ENCODE results near the gene PPP1R3F. TPM values are rescaled to one million over a fixed set of nuclear protein-coding genes. Genes with fewer than 3 reads are reported as not detected.

PPP1R3F gene
- polyA plus RNA-seq, 2 of the 4 experiments (the other 2 are of a cell fraction): 3.0 to 5.2 TPM

DNA sequence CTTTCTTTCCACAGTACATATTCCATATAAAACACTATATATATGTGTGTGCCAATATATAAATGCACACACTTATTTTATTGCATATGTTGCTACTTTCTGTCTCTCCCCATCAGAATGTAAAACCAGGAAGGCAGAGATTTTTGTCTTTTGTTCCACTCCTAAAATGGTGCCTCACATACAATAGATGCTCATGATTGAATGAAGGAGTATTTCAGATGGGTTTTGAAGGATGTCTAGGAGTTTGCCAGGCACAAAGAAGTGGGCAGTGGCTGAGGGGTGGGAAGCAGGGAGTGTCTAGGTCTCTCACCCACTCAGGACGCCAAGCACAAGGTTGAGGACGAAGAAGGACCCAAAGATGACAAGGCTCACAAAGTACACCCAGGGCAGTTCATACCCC is 41.9 kb upstream of the PPP1R3F start:
- ATAC-seq: no peak
- CTCF ChIA-PET: no interaction called here
- no peak overlapping the region for H3K27ac ChIP-seq
- DNase-seq (ENCODE audit: low read depth in 1 of 2, low spot score in 1 of 2): no peak
- H3K4me2 ChIP-seq: no peak overlapping the region
- H3K9me3 ChIP-seq: no peaks in the 10 kb centered on the region
- no peak overlapping the region for H3K4me3 ChIP-seq
- POLR2A ChIA-PET: no interaction called here
- H3K4me1 ChIP-seq: no peaks in the 10 kb centered on the region
- no peak for TF ChIP-seq RFX5 (IDR thresholded peaks at IDR 0.05)
- TF ChIP-seq, protein P1, sequence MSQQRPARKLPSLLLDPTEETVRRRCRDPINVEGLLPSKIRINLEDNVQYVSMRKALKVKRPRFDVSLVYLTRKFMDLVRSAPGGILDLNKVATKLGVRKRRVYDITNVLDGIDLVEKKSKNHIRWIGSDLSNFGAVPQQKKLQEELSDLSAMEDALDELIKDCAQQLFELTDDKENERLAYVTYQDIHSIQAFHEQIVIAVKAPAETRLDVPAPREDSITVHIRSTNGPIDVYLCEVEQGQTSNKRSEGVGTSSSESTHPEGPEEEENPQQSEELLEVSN (IDR thresholded peaks at IDR 0.05; ENCODE audit: borderline replicate concordance, low read depth): no peak
- no peak for TF ChIP-seq TP53 (CRISPR knock-in tag; IDR thresholded peaks at IDR 0.05)
- TF ChIP-seq, protein P2, sequence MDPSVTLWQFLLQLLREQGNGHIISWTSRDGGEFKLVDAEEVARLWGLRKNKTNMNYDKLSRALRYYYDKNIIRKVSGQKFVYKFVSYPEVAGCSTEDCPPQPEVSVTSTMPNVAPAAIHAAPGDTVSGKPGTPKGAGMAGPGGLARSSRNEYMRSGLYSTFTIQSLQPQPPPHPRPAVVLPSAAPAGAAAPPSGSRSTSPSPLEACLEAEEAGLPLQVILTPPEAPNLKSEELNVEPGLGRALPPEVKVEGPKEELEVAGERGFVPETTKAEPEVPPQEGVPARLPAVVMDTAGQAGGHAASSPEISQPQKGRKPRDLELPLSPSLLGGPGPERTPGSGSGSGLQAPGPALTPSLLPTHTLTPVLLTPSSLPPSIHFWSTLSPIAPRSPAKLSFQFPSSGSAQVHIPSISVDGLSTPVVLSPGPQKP (IDR thresholded peaks at IDR 0.05; ENCODE audit: low read depth, low read length): no peak
- no peak for TF ChIP-seq ZSCAN20 (CRISPR knock-in tag; IDR thresholded peaks at IDR 0.05)
- TF ChIP-seq HEYL (CRISPR knock-in tag; IDR thresholded peaks at IDR 0.05): no peak
- TF ChIP-seq USF2 (IDR thresholded peaks at IDR 0.05): no peak
- TF ChIP-seq KDM1A (IDR thresholded peaks at IDR 0.05; ENCODE audit: low read depth): no peak
- no peak for TF ChIP-seq EP300 (IDR thresholded peaks at IDR 0.05)
- no peak for TF ChIP-seq CHD2 (IDR thresholded peaks at IDR 0.05; ENCODE audit: low read length, partially characterized antibody)
- TF ChIP-seq CTCF (IDR thresholded peaks at IDR 0.05): no peak
- TF ChIP-seq ZFP36 (IDR thresholded peaks at IDR 0.05; ENCODE audit: borderline replicate concordance, partially characterized antibody): no peak
- TF ChIP-seq ZC3H11A (IDR thresholded peaks at IDR 0.05): no peak
- TF ChIP-seq CHD4 (IDR thresholded peaks at IDR 0.05; ENCODE audit: borderline replicate concordance): no peak
- no peak for TF ChIP-seq ESRRA (IDR thresholded peaks at IDR 0.05; ENCODE audit: borderline replicate concordance, low read length)
- WGBS (ENCODE audit: missing lambda C conversion rate): 23% methylated on average over 2 of the region's 2 CpGs
- FAIRE-seq: no peak

DNA sequence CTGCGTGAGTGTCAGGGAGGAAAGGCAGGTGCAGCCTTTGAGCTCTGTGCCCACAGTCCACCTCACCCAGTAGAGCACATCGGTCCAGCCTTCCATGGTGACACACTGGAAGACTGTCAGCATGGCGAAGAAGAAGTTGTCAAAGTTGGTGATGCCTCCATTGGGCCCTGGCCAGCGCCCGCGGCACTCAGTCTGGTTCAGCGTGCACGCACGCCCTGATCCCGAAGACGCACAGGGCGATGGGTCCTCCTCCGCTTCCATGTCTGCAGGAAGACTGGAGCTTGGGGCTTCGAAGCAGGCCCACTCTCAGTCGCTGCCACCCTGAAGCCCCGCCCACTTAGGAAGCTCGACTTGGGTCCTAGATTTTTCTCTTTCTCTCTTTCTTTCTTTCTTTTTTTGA is 41.4 kb upstream of the PPP1R3F start:
- Histone ChIP-seq H3K9me3 (no peaks in the 10 kb centered on the region), H3K4me1 (no peaks in the 10 kb centered on the region), H3K4me3 (no peak overlapping the region), H3K27ac (no peak overlapping the region), H3K4me2 (no peak overlapping the region)
- DNase-seq (ENCODE audit: low read depth in 1 of 2, low spot score in 1 of 2) (no peak), ATAC-seq (no peak), FAIRE-seq (no peak)
- POLR2A ChIA-PET: no interaction called here
- WGBS (ENCODE audit: missing lambda C conversion rate): 96% methylated on average over 16 of the region's 17 CpGs
- CTCF ChIA-PET: no interaction called here
- TF ChIP-seq SMC3 (IDR thresholded peaks at IDR 0.05): no peak
- TF ChIP-seq, protein P3, sequence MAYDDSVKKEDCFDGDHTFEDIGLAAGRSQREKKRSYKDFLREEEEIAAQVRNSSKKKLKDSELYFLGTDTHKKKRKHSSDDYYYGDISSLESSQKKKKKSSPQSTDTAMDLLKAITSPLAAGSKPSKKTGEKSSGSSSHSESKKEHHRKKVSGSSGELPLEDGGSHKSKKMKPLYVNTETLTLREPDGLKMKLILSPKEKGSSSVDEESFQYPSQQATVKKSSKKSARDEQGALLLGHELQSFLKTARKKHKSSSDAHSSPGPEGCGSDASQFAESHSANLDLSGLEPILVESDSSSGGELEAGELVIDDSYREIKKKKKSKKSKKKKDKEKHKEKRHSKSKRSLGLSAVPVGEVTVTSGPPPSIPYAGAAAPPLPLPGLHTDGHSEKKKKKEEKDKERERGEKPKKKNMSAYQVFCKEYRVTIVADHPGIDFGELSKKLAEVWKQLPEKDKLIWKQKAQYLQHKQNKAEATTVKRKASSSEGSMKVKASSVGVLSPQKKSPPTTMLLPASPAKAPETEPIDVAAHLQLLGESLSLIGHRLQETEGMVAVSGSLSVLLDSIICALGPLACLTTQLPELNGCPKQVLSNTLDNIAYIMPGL (CRISPR knock-in tag; IDR thresholded peaks at IDR 0.05; ENCODE audit: borderline replicate concordance): no peak
- TF ChIP-seq CHD4 (IDR thresholded peaks at IDR 0.05; ENCODE audit: borderline replicate concordance): no peak
- no peak for TF ChIP-seq ATOH8 (CRISPR knock-in tag; IDR thresholded peaks at IDR 0.05; ENCODE audit: low read depth)
- TF ChIP-seq RNF2 (IDR thresholded peaks at IDR 0.05; ENCODE audit: borderline replicate concordance, low read depth): no peak
- no peak for TF ChIP-seq MYC (IDR thresholded peaks at IDR 0.05; ENCODE audit: borderline replicate concordance, low read length)
- no peak for TF ChIP-seq KDM1A (IDR thresholded peaks at IDR 0.05; ENCODE audit: low read depth)
- TF ChIP-seq USF2 (IDR thresholded peaks at IDR 0.05): no peak
- no peak for TF ChIP-seq POLR2A (IDR thresholded peaks at IDR 0.05; ENCODE audit: low read length)
- TF ChIP-seq PBX3 (IDR thresholded peaks at IDR 0.05): no peak
- no peak for TF ChIP-seq TFCP2L1 (CRISPR knock-in tag; IDR thresholded peaks at IDR 0.05)
- TF ChIP-seq NR3C1 (IDR thresholded peaks at IDR 0.05): no peak
- no peak for TF ChIP-seq TP53 (CRISPR knock-in tag; IDR thresholded peaks at IDR 0.05)
- no peak for TF ChIP-seq NPAS2 (CRISPR knock-in tag; IDR thresholded peaks at IDR 0.05; ENCODE audit: borderline replicate concordance)
- TF ChIP-seq CEBPB (IDR thresholded peaks at IDR 0.05): no peak
- TF ChIP-seq HOXA7 (CRISPR knock-in tag; IDR thresholded peaks at IDR 0.05): no peak
